ENCODE data around the gene PSMA8. TPM values are rescaled to one million over a fixed set of nuclear protein-coding genes. Genes with fewer than 3 reads are reported as not detected.
A peak's percentile ranks its signal among the peaks of the same experiment; 100 is the strongest.

Gene PSMA8
- total and polyA plus RNA-seq, 2 of the 8 experiments (the other 6 are each of a cell fraction or from before 2014, with no cell fraction given) = not detected

DNA sequence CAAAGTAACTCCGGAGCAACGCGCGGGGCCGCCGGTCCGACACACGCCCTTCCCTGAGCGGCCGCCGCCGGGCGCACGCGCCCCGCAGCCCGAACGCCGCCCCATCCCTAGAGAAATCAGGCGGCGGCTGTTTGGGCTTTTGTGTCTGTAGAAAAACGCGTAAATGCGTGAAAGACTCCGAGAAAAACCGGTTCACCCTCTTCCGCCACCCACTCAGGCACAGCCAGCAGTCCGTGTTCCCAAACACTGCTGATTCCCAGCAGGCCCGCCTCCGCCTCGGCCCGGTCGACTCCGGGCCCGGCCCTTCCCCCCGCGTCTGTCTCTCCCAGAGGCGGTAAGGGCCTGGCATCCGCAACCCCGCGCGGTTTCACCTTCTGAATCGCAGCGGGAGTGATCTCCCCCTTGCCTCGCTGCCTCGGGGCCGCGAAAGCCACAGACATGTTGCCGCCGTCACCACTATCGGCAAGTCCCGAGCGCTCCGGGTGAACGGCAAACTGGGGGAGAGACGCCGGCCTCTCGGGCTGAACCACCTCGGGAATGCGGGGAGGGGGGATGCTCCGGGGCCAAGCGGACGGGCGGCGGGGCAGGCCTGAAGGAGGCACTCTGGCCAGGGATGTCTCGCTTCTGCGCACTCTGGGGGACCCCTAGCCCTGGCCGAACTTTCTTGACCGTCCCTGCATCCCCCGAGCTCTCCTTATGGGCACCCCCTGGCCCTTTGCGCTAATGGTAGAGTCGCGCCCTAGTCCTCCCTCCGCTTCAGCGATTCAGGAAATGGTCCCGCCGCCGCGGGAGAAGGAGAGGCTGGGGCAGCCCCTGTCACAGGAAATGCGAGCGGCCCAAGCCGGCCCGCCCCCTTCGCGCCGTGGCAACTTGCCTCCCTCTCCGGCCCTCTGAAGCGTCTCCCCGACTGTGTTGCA is 43.3 kb upstream of the PSMA8 start, which contains the start of gene SS18 (continued):
- TF ChIP-seq, protein P1, sequence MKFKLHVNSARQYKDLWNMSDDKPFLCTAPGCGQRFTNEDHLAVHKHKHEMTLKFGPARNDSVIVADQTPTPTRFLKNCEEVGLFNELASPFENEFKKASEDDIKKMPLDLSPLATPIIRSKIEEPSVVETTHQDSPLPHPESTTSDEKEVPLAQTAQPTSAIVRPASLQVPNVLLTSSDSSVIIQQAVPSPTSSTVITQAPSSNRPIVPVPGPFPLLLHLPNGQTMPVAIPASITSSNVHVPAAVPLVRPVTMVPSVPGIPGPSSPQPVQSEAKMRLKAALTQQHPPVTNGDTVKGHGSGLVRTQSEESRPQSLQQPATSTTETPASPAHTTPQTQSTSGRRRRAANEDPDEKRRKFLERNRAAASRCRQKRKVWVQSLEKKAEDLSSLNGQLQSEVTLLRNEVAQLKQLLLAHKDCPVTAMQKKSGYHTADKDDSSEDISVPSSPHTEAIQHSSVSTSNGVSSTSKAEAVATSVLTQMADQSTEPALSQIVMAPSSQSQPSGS (IDR thresholded peaks at IDR 0.05; ENCODE audit: low read length) = no peak
- TF ChIP-seq PHF8 (conservative IDR thresholded peaks at IDR 0.05; ENCODE audit: low read depth, low read length) (peak; percentile 73), ASH2L (IDR thresholded peaks at IDR 0.05; ENCODE audit: low read length) (peak; percentile 96), JUND (IDR thresholded peaks at IDR 0.05; ENCODE audit: low read length) (peak; percentile 95), CHD2 (IDR thresholded peaks at IDR 0.05; ENCODE audit: low read length) (no peak), SP2 (IDR thresholded peaks at IDR 0.05; ENCODE audit: low read length) (no peak), KDM1A (IDR thresholded peaks at IDR 0.05; ENCODE audit: borderline replicate concordance, low read length) (peak; percentile 6; the same call in 1 of the 2 replicates), SIN3A (conservative IDR thresholded peaks at IDR 0.05 in 1 of 2, IDR thresholded peaks at IDR 0.05 in 1 of 2; ENCODE audit: low read depth in 1 of 2, low read length in 2 of 2) (peak in 1 of 2 experiments; percentile 79; a peak in 2 of 4 replicates), POLR2A (IDR thresholded peaks at IDR 0.05; ENCODE audit: control extremely low read depth in 1 of 2, low read depth in 2 of 2, low read length in 2 of 2) (peak; percentile 77 to 85), GTF2F1 (IDR thresholded peaks at IDR 0.05; ENCODE audit: borderline replicate concordance, low read depth, low read length) (0 out of 2 replicates have a peak, but pooled peaks have one; percentile 59), POLR2AphosphoS5 (IDR thresholded peaks at IDR 0.05; ENCODE audit: low read depth, low read length) (peak; percentile 68; the same call in 1 of the 2 replicates), EP300 (IDR thresholded peaks at IDR 0.05; ENCODE audit: borderline replicate concordance in 1 of 2, low read depth in 2 of 2, low read length in 2 of 2) (peak in 1 of 2 experiments; percentile 97; a peak in 2 of 3 replicates), CHD1 (IDR thresholded peaks at IDR 0.05; ENCODE audit: low read depth, low read length) (peak; percentile 91), TBP (IDR thresholded peaks at IDR 0.05; ENCODE audit: low read depth, low read length) (peak; percentile 63)

All from H1 (cell line).